ENCODE measurements around the gene GVQW3. TPM values are rescaled to one million over a fixed set of nuclear protein-coding genes. Genes with fewer than 3 reads are reported as not detected.

Gene GVQW3
- polyA plus RNA-seq, 3 donors: 0.15 to 1.1 TPM; not detected in 1

- 0% methylated on average over 5 of the region's 6 CpGs for WGBS (ENCODE audit: insufficient coverage)
- no peak for TF ChIP-seq CTCF (IDR thresholded peaks at IDR 0.05)
- Mint-ChIP-seq H3K36me3 (peaks cover 7 to 13% of the 10 kb centered on the region in 2 donors), H3K4me3 (peak overlapping the region in 1 of 2 donors; percentile 71), H3K4me1 (peaks cover 48% of the 10 kb centered on the region), H3K27me3 (ENCODE audit: low read depth in 3 of 3) (peaks cover 5 to 14% (median 13%) of the 10 kb centered on the region in 3 donors), H3K9me3 (peaks cover 8 to 16% (median 14%) of the 10 kb centered on the region in 7 donors), H3K27ac (peak overlapping the region; percentile 88 to 94 (median 91))
- Histone ChIP-seq H3K9ac (ENCODE audit: insufficient read depth, low read length, poor library complexity, severe bottlenecking) (no peak overlapping the region), H3K27me3 (ENCODE audit: control insufficient read depth in 2 of 2, insufficient read depth in 2 of 2, low read length in 2 of 2) (no peaks in the 10 kb centered on the region), H3K79me2 (ENCODE audit: insufficient read depth, low read length) (no peaks in the 10 kb centered on the region), H3K36me3 (replicated peaks in 1 of 2; ENCODE audit: control insufficient read depth in 1 of 2, insufficient read depth in 2 of 2, low read length in 2 of 2) (no peaks in the 10 kb centered on the region), H3K4me2 (replicated peaks; ENCODE audit: extremely low read depth, low read length, poor library complexity, severe bottlenecking) (peak overlapping the region; percentile 48), H3K4me1 (ENCODE audit: control insufficient read depth in 1 of 2, insufficient read depth in 2 of 2, low read length in 2 of 2) (peaks cover 51 to 52% of the 10 kb centered on the region in 2 donors), H2AFZ (ENCODE audit: insufficient read depth, low read depth, low read length, poor library complexity, severe bottlenecking) (peak overlapping the region; percentile 77), H4K20me1 (ENCODE audit: insufficient read depth, low read length) (no peaks in the 10 kb centered on the region), H3K4me3 (replicated peaks in 1 of 3; ENCODE audit: low read depth in 2 of 3, low read length in 3 of 3) (peak overlapping the region in 1 of 3 experiments; percentile 23), H3K9me3 (replicated peaks in 1 of 2; ENCODE audit: control insufficient read depth in 1 of 2, insufficient read depth in 1 of 2, low read length in 2 of 2) (peaks cover 11% of the 10 kb centered on the region in 2 donors), H3K27ac (ENCODE audit: low read depth in 1 of 2, low read length in 2 of 2) (peak overlapping the region; percentile 83 to 86)
- peak; percentile 77 to 88 (median 81) for DNase-seq
- intact Hi-C loops (cut with micrococcal nuclease): loop anchor here in 1 of 2 donors (5.0 kb wide), 1 partner anchor 43 kb away; the partner anchor contains the start of genes GVQW3 and THAP12
These were observed 41.9 kb upstream of the GVQW3 start for GRCh38 chr11:76339221-76339620.

GRCh38 chr11:76347466-76347865 lies 33.7 kb upstream of the GVQW3 start:
- Histone ChIP-seq H2AFZ (ENCODE audit: insufficient read depth, low read depth, low read length, poor library complexity, severe bottlenecking) (no peak overlapping the region), H3K9ac (ENCODE audit: insufficient read depth, low read length, poor library complexity, severe bottlenecking) (no peak overlapping the region), H3K4me3 (replicated peaks in 1 of 3; ENCODE audit: low read depth in 2 of 3, low read length in 3 of 3) (no peak overlapping the region), H3K4me2 (replicated peaks; ENCODE audit: extremely low read depth, low read length, poor library complexity, severe bottlenecking) (no peak overlapping the region), H3K4me1 (ENCODE audit: control insufficient read depth in 1 of 2, insufficient read depth in 2 of 2, low read length in 2 of 2) (no peaks in the 10 kb centered on the region), H4K20me1 (ENCODE audit: insufficient read depth, low read length) (no peaks in the 10 kb centered on the region), H3K27me3 (ENCODE audit: control insufficient read depth in 2 of 2, insufficient read depth in 2 of 2, low read length in 2 of 2) (no peaks in the 10 kb centered on the region), H3K27ac (ENCODE audit: low read depth in 1 of 2, low read length in 2 of 2) (no peak overlapping the region), H3K9me3 (replicated peaks in 1 of 2; ENCODE audit: control insufficient read depth in 1 of 2, insufficient read depth in 1 of 2, low read length in 2 of 2) (no peaks in the 10 kb centered on the region), H3K79me2 (ENCODE audit: insufficient read depth, low read length) (no peaks in the 10 kb centered on the region), H3K36me3 (replicated peaks in 1 of 2; ENCODE audit: control insufficient read depth in 1 of 2, insufficient read depth in 2 of 2, low read length in 2 of 2) (peaks cover 15 to 34% of the 10 kb centered on the region in 2 donors)
- peaks cover 0 to 1% (median 0%) of the 10 kb centered on the region in 7 donors for H3K9me3 Mint-ChIP-seq
- TF ChIP-seq CTCF (IDR thresholded peaks at IDR 0.05): no peak
- H3K27ac Mint-ChIP-seq: no peak overlapping the region
- H3K27me3 Mint-ChIP-seq (ENCODE audit: low read depth in 3 of 3): peaks cover 5 to 12% (median 12%) of the 10 kb centered on the region in 3 donors
- peaks cover 37 to 42% of the 10 kb centered on the region in 2 donors for H3K36me3 Mint-ChIP-seq
- no CpG with 5 or more reads among the region's 2 CpGs for WGBS (ENCODE audit: insufficient coverage)
- intact Hi-C loops (cut with micrococcal nuclease): no loop called here
- no peaks in the 10 kb centered on the region for H3K4me1 Mint-ChIP-seq
- no peak for DNase-seq
- no peak overlapping the region for H3K4me3 Mint-ChIP-seq
